DND-41 (cell line): ENCODE data around the gene CCDC85C.

ENCODE experiments used
- ATAC-seq: fragments of 200-7000 bp; cut with Tn5 transposase; 3 replicates; pipeline ENCODE4 v1.9.1; 2021; ENCODE audit warnings: low read depth; ENCODE audit not compliant: insufficient read depth
- DNase-seq: peaks from one replicate; pipeline ENCODE4 v3.0.0-alpha.2; 2020
- H2AFZ ChIP-seq: 2 replicates; pipeline ENCODE4 v1.6.0; 2012; ENCODE audit warnings: low read depth, low read length
- H3K27ac ChIP-seq: 2 replicates; pipeline ENCODE4 v1.5.1; 2012; ENCODE audit warnings: low read length, inconsistent platforms
- H3K27me3 ChIP-seq: fragments of 200-600 bp; sonication (generic); 2 replicates; pipeline ENCODE4 v1.6.0; 2012; ENCODE audit warnings: low read length, mild to moderate bottlenecking, inconsistent platforms; ENCODE audit not compliant: insufficient read depth, poor library complexity
- H3K36me3 ChIP-seq: 2 replicates; pipeline ENCODE4 v1.5.1; 2012; ENCODE audit warnings: low read length, inconsistent platforms; ENCODE audit not compliant: insufficient read depth
- H3K4me1 ChIP-seq: 2 replicates; pipeline ENCODE4 v1.5.1; 2012; ENCODE audit warnings: mild to moderate bottlenecking, low read length; ENCODE audit not compliant: insufficient read depth
- H3K4me2 ChIP-seq: 2 replicates; pipeline ENCODE4 v1.6.0; 2012; ENCODE audit warnings: mild to moderate bottlenecking, moderate library complexity, low read length, inconsistent platforms; ENCODE audit not compliant: insufficient read depth
- H3K4me3 ChIP-seq, 2 experiments: fragments of 200-600 bp in 1 of 2; shearing (Covaris generic) in 1 of 2; 2 replicates each; pipeline ENCODE4 v1.5.1; 2012 to 2016; ENCODE audit warnings: inconsistent platforms in 2 of 2, low read length in 2 of 2, mild to moderate bottlenecking in 2 of 2, low read depth in 1 of 2, moderate library complexity in 1 of 2
- H3K79me2 ChIP-seq: 2 replicates; pipeline ENCODE4 v1.6.0; 2012; ENCODE audit warnings: low read length, inconsistent platforms; ENCODE audit not compliant: insufficient read depth
- H3K9ac ChIP-seq: 2 replicates; pipeline ENCODE4 v1.6.0; 2012; ENCODE audit warnings: low read depth, mild to moderate bottlenecking, inconsistent platforms, low read length, moderate library complexity
- H3K9me3 ChIP-seq: 2 replicates; pipeline ENCODE4 v1.5.1; 2012; ENCODE audit warnings: low read length, moderate library complexity, mild to moderate bottlenecking, inconsistent platforms; ENCODE audit not compliant: insufficient read depth, severe bottlenecking
- H4K20me1 ChIP-seq: 2 replicates; pipeline ENCODE4 v1.6.0; 2012; ENCODE audit warnings: low read length; ENCODE audit not compliant: insufficient read depth
- EZH2 ChIP-seq: IDR thresholded peaks from 3 replicates; pipeline ENCODE4 v1.6.1; 2012; ENCODE audit warnings: borderline replicate concordance, low read depth, mild to moderate bottlenecking, moderate library complexity, low read length, inconsistent platforms; ENCODE audit not compliant: severe bottlenecking
- TF ChIP-seq, protein P1 (sequence below): IDR thresholded peaks from 2 replicates; pipeline ENCODE4 v1.5.1; 2012; ENCODE audit warnings: borderline replicate concordance, low read length, moderate library complexity, mild to moderate bottlenecking; ENCODE audit not compliant: poor library complexity, severe bottlenecking; ENCODE audit errors: extremely low read depth

CCDC85C gene

DNA sequence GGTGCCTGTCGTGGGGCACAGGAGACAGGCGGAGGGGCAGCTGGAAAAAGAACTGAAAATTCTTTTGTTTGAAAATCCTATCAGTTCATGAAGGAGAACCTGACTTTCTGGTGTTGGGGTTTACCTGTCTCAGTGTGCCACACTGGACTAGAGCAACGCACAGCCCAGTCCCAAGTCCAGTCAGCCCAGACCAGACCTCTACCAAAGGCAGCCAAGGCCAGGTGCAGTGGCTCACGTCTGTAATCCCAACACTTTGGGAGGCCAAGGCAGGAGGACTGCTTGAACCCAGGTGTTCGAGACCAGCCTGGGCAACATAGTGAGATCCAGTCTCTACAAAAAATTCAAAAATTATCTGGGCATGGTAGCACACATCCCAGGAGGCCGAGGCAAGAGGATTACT, 4.6 kb downstream of the CCDC85C start:
- H3K79me2 ChIP-seq = peaks cover 79% of the 10 kb centered on the region

DNA sequence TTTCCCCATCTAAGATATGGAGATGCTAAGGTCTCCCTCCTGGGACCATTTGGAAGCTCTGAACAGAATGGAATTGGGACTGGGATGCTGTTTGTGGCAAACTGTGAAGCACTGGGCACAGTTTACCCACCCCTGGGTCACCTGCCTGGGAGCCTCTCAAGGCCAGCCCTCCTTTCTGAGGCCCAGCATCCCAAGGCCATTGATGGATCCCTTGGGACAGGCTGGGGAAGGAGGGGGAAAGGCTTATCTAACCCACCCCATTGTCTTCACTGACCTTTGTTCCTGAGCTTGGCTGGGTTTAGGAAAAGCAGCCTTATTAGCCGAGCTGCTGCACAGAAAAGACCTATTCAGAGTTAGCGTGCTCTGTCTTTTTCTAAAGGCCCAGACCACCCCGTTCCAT, 5.2 kb downstream of the CCDC85C start:
- peak overlapping the region; percentile 12; the same call in 1 of the 2 replicates for H3K4me2 ChIP-seq
- ATAC-seq (no peak), DNase-seq (no peak)
- H3K9ac ChIP-seq = no peak overlapping the region
- no peaks in the 10 kb centered on the region for H3K9me3 ChIP-seq
- peaks cover 45% of the 10 kb centered on the region for H3K4me1 ChIP-seq
- H3K27ac ChIP-seq = no peak overlapping the region
- peaks cover 4% of the 10 kb centered on the region; the same call in 1 of the 2 replicates for H3K36me3 ChIP-seq
- H3K27me3 ChIP-seq = no peaks in the 10 kb centered on the region
- peaks cover 81% of the 10 kb centered on the region for H3K79me2 ChIP-seq
- no peak overlapping the region for H3K4me3 ChIP-seq
- no peak for TF ChIP-seq EZH2
- TF ChIP-seq, protein P1, sequence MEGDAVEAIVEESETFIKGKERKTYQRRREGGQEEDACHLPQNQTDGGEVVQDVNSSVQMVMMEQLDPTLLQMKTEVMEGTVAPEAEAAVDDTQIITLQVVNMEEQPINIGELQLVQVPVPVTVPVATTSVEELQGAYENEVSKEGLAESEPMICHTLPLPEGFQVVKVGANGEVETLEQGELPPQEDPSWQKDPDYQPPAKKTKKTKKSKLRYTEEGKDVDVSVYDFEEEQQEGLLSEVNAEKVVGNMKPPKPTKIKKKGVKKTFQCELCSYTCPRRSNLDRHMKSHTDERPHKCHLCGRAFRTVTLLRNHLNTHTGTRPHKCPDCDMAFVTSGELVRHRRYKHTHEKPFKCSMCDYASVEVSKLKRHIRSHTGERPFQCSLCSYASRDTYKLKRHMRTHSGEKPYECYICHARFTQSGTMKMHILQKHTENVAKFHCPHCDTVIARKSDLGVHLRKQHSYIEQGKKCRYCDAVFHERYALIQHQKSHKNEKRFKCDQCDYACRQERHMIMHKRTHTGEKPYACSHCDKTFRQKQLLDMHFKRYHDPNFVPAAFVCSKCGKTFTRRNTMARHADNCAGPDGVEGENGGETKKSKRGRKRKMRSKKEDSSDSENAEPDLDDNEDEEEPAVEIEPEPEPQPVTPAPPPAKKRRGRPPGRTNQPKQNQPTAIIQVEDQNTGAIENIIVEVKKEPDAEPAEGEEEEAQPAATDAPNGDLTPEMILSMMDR = no peak
- H2AFZ ChIP-seq = no peak overlapping the region
- H4K20me1 ChIP-seq = peaks cover 85% of the 10 kb centered on the region

More for the DNA sequence above, 4.6 kb downstream of the CCDC85C start:
- peaks cover 80% of the 10 kb centered on the region for H4K20me1 ChIP-seq
- no peak for ATAC-seq
- no peak for DNase-seq
- TF ChIP-seq, protein P1 = no peak
- TF ChIP-seq EZH2 = no peak
- H3K27me3 ChIP-seq = no peaks in the 10 kb centered on the region
- H3K27ac ChIP-seq = no peak overlapping the region
- peaks cover 4% of the 10 kb centered on the region; the same call in 1 of the 2 replicates for H3K36me3 ChIP-seq
- no peak overlapping the region for H2AFZ ChIP-seq
- H3K4me3 ChIP-seq = no peak overlapping the region
- H3K4me1 ChIP-seq = peaks cover 46% of the 10 kb centered on the region
- no peaks in the 10 kb centered on the region for H3K9me3 ChIP-seq
- H3K4me2 ChIP-seq = 0 out of 2 replicates have a peak overlapping the region, but pooled peaks have one; percentile 7
- no peak overlapping the region for H3K9ac ChIP-seq

DNA sequence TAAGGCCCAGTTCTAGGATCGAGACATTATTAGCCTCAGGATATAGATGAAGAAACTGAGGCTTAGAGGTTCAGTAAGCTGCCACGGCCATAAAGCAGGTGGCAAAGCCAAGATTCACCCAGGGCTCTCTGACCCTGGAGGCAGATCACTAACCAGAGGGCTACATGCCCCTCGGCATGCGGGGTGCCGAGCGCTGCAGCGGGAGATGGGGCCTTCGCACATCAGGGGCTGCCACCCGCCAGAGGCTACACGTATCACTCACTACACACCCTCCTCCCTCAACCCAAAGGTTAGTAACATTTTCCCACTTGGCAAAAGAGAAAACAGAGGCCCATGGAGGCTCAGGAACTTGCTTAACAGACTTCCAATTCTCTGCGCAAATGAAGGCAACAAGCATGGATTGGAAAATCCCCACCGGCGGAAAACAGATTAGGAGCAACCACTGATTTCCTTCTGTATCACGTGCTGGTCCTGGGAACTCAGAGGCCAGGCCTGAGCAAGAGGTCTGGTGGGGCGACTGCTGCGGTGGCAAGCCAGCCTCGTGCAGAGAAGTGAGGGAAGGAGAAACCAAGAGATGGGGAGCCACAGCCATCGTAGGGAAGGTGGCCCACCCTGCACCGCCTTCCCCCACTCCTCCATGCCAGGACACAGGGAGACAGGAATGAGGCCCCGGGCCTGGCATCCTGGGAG, 6.0 kb downstream of the CCDC85C start:
- H3K4me2 ChIP-seq = no peak overlapping the region
- no peak overlapping the region for H3K4me3 ChIP-seq
- DNase-seq = no peak
- H2AFZ ChIP-seq = no peak overlapping the region
- H3K36me3 ChIP-seq = peaks cover 4% of the 10 kb centered on the region; the same call in 1 of the 2 replicates
- no peak for TF ChIP-seq EZH2
- TF ChIP-seq, protein P1 = no peak
- H3K27me3 ChIP-seq = no peaks in the 10 kb centered on the region
- H3K27ac ChIP-seq = no peak overlapping the region
- H3K79me2 ChIP-seq = peaks cover 78% of the 10 kb centered on the region
- H3K4me1 ChIP-seq = peaks cover 39% of the 10 kb centered on the region
- peaks cover 79% of the 10 kb centered on the region for H4K20me1 ChIP-seq
- H3K9me3 ChIP-seq = no peaks in the 10 kb centered on the region
- ATAC-seq = no peak
- H3K9ac ChIP-seq = no peak overlapping the region
